ENCODE results near the gene TM4SF1. TPM values are rescaled to one million over a fixed set of nuclear protein-coding genes. Genes with fewer than 3 reads are reported as not detected.

Gene TM4SF1
- total and polyA plus RNA-seq, 2 experiments from 2014 or later = 0.10 to 0.74 TPM

DNA sequence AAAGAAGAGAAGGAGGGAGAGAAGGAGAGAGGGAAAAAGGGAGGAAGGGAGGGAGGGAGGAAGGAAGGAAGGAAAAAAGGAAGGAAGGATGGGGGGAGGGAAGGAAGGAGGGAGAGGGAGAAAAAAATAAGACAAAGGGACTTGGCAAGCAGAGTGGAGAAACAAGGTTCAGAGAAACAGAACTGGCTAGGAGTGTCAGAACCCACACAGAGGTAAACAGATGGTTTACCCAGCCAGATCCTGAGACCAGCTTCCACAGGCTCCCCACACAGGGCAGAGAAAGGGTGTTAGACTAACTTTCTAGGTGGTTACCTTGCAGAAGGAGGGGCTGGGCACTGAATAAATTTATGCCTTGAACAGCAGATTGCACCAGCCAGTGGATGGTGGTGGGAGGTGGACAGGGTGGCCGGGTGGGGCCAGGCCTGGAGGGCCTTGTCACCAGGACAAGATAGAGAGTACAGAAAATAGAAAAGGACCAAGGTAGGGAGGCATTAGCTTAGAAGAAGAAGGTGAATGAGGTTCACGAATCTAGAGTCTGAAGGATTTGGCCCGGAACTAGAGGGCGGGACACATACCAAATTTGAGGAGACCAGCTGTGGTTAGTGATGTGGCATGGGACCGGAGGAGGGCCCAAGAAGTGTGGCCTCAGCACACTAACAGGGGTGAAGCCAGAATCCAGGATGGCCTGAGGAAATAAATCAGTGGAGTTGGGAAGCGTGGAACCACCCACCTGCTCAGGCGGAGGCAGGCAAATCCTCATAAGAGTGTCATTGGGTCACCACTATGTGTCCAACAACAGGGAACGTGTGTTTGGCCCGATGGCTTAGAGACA lies 1.2 kb upstream of the TM4SF1 start (continued):
- TF ChIP-seq, protein P1, sequence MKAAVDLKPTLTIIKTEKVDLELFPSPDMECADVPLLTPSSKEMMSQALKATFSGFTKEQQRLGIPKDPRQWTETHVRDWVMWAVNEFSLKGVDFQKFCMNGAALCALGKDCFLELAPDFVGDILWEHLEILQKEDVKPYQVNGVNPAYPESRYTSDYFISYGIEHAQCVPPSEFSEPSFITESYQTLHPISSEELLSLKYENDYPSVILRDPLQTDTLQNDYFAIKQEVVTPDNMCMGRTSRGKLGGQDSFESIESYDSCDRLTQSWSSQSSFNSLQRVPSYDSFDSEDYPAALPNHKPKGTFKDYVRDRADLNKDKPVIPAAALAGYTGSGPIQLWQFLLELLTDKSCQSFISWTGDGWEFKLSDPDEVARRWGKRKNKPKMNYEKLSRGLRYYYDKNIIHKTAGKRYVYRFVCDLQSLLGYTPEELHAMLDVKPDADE (IDR thresholded peaks at IDR 0.05) = no peak
- no peak for TF ChIP-seq EZH2 (IDR thresholded peaks at IDR 0.05; ENCODE audit: low read depth, unreplicated experiment)
- no peak for TF ChIP-seq EZH2phosphoT487 (IDR thresholded peaks at IDR 0.05; ENCODE audit: unreplicated experiment)
- TF ChIP-seq JUNB (IDR thresholded peaks at IDR 0.05; ENCODE audit: unreplicated experiment) = no peak
- no peak for TF ChIP-seq STAT1 (IDR thresholded peaks at IDR 0.05; ENCODE audit: unreplicated experiment)
- TF ChIP-seq ZNF114 (CRISPR knock-in tag; IDR thresholded peaks at IDR 0.05) = no peak
- TF ChIP-seq POLR2AphosphoS5 (IDR thresholded peaks at IDR 0.05; ENCODE audit: low read depth) = no peak
- no peak for TF ChIP-seq CREB1 (CRISPR knock-in tag; IDR thresholded peaks at IDR 0.05; ENCODE audit: low read depth)
- TF ChIP-seq, protein P2, sequence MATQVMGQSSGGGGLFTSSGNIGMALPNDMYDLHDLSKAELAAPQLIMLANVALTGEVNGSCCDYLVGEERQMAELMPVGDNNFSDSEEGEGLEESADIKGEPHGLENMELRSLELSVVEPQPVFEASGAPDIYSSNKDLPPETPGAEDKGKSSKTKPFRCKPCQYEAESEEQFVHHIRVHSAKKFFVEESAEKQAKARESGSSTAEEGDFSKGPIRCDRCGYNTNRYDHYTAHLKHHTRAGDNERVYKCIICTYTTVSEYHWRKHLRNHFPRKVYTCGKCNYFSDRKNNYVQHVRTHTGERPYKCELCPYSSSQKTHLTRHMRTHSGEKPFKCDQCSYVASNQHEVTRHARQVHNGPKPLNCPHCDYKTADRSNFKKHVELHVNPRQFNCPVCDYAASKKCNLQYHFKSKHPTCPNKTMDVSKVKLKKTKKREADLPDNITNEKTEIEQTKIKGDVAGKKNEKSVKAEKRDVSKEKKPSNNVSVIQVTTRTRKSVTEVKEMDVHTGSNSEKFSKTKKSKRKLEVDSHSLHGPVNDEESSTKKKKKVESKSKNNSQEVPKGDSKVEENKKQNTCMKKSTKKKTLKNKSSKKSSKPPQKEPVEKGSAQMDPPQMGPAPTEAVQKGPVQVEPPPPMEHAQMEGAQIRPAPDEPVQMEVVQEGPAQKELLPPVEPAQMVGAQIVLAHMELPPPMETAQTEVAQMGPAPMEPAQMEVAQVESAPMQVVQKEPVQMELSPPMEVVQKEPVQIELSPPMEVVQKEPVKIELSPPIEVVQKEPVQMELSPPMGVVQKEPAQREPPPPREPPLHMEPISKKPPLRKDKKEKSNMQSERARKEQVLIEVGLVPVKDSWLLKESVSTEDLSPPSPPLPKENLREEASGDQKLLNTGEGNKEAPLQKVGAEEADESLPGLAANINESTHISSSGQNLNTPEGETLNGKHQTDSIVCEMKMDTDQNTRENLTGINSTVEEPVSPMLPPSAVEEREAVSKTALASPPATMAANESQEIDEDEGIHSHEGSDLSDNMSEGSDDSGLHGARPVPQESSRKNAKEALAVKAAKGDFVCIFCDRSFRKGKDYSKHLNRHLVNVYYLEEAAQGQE (IDR thresholded peaks at IDR 0.05; ENCODE audit: unreplicated experiment) = no peak

DNA sequence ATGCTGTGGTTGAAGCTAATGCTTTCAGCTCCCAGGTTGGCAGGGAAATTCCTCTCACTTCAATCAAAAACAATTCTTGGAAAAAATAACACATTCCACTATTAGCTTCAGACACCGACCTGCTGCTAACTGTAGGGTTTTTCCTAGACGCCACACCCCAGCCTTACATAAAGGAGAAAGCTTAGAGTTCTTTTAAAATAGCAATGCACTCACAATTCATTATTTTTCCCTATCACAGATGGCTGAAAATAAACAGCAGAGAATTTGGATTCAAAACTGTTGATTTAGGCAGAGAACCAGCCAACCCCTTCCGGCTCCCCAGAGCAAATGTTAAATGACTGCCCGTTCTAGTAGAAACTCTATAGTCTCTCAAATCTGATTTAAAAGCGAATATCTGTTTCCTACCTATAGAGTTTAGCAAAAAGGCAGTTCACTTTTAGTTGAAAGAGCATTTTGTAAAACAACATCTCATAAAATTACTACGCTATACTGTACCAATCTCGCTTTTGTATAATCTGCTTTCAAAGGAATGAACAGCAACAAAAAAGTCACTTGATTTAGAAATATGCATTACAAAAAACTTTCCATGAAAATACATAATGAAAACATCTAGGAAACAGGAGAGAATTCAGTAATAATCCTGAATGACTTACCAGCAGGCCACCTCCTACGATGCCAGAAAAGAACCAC lies 586 bp downstream of the TM4SF1 start:
- peaks cover 19% of the 10 kb centered on the region for H3K4me1 Mint-ChIP-seq
- no peaks in the 10 kb centered on the region for H3F3A ChIP-seq (replicated peaks; ENCODE audit: low read depth)
- no peak overlapping the region for H3K4me3 ChIP-seq
- H3K4me1 ChIP-seq (ENCODE audit: insufficient read depth) = peaks cover 10% of the 10 kb centered on the region; the same call in 1 of the 2 replicates
- no peaks in the 10 kb centered on the region for H3K36me3 ChIP-seq (ENCODE audit: insufficient read depth)
- no peaks in the 10 kb centered on the region for H4K20me1 ChIP-seq (replicated peaks; ENCODE audit: insufficient read depth)
- H3K9me3 Mint-ChIP-seq = peaks cover 28% of the 10 kb centered on the region
- no peak overlapping the region for H3K4me3 Mint-ChIP-seq
- no peaks in the 10 kb centered on the region for H3K79me2 ChIP-seq (replicated peaks; ENCODE audit: insufficient read depth)
- H3K27ac ChIP-seq (ENCODE audit: low read depth) = no peak overlapping the region
- H3K9me2 ChIP-seq (ENCODE audit: insufficient read depth) = no peaks in the 10 kb centered on the region
- H2AFZ ChIP-seq = peak overlapping the region; percentile 95
- H3K27me3 ChIP-seq (ENCODE audit: insufficient read depth) = no peaks in the 10 kb centered on the region
- peaks cover 22% of the 10 kb centered on the region for H3K36me3 Mint-ChIP-seq (ENCODE audit: low read depth)
- H3K4me2 ChIP-seq = 0 out of 2 replicates have a peak overlapping the region, but pooled peaks have one; percentile 15
- no peak for DNase-seq (ENCODE audit: low spot score)
- peaks cover 5% of the 10 kb centered on the region for H3K27me3 Mint-ChIP-seq (ENCODE audit: insufficient read depth, low read depth, poor library complexity)
- H3K27ac Mint-ChIP-seq = no peak overlapping the region; the same call in 1 of the 2 replicates
- ATAC-seq = no peak
- TF ChIP-seq NANOG (IDR thresholded peaks at IDR 0.05; ENCODE audit: borderline replicate concordance) (no peak), POLR2AphosphoS5 (IDR thresholded peaks at IDR 0.05; ENCODE audit: low read depth) (no peak), EZH2 (IDR thresholded peaks at IDR 0.05; ENCODE audit: low read depth, unreplicated experiment) (no peak), EZH2phosphoT487 (IDR thresholded peaks at IDR 0.05; ENCODE audit: unreplicated experiment) (no peak), STAT1 (IDR thresholded peaks at IDR 0.05; ENCODE audit: unreplicated experiment) (no peak), JUNB (IDR thresholded peaks at IDR 0.05; ENCODE audit: unreplicated experiment) (no peak), ZNF331 (CRISPR knock-in tag; IDR thresholded peaks at IDR 0.05; ENCODE audit: low read depth) (no peak)
- TF ChIP-seq, protein P2 (IDR thresholded peaks at IDR 0.05; ENCODE audit: unreplicated experiment) = no peak
- TF ChIP-seq, protein P1 (IDR thresholded peaks at IDR 0.05) = no peak
- TF ChIP-seq, protein P3, sequence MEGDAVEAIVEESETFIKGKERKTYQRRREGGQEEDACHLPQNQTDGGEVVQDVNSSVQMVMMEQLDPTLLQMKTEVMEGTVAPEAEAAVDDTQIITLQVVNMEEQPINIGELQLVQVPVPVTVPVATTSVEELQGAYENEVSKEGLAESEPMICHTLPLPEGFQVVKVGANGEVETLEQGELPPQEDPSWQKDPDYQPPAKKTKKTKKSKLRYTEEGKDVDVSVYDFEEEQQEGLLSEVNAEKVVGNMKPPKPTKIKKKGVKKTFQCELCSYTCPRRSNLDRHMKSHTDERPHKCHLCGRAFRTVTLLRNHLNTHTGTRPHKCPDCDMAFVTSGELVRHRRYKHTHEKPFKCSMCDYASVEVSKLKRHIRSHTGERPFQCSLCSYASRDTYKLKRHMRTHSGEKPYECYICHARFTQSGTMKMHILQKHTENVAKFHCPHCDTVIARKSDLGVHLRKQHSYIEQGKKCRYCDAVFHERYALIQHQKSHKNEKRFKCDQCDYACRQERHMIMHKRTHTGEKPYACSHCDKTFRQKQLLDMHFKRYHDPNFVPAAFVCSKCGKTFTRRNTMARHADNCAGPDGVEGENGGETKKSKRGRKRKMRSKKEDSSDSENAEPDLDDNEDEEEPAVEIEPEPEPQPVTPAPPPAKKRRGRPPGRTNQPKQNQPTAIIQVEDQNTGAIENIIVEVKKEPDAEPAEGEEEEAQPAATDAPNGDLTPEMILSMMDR (conservative IDR thresholded peaks at IDR 0.05; ENCODE audit: low read depth in 2 of 2) = no peak
